ENCODE results near the gene SLC4A1. TPM values are rescaled to one million over a fixed set of nuclear protein-coding genes. Genes with fewer than 3 reads are reported as not detected.

The SLC4A1 gene
- total RNA-seq, 1 donor, result not detected

- Histone ChIP-seq H3K36me3 (ENCODE audit: insufficient read depth, low read length) (no peaks in the 10 kb centered on the region), H4K20me1 (ENCODE audit: insufficient read depth, low read length) (no peaks in the 10 kb centered on the region), H3K79me2 (ENCODE audit: insufficient read depth, low read length) (no peaks in the 10 kb centered on the region), H2AFZ (ENCODE audit: low read length) (no peak overlapping the region), H3K4me3 (ENCODE audit: insufficient read depth, low read length) (no peak overlapping the region), H3K27me3 (ENCODE audit: insufficient read depth, low read length) (peaks cover 22% of the 10 kb centered on the region), H3K4me2 (ENCODE audit: insufficient read depth, low read length) (no peak overlapping the region), H3K4me1 (ENCODE audit: insufficient read depth, low read length) (no peaks in the 10 kb centered on the region), H3K9me3 (ENCODE audit: low read depth, low read length) (no peaks in the 10 kb centered on the region), H3K27ac (ENCODE audit: low read depth, low read length) (no peak overlapping the region)
- TF ChIP-seq, protein P1, sequence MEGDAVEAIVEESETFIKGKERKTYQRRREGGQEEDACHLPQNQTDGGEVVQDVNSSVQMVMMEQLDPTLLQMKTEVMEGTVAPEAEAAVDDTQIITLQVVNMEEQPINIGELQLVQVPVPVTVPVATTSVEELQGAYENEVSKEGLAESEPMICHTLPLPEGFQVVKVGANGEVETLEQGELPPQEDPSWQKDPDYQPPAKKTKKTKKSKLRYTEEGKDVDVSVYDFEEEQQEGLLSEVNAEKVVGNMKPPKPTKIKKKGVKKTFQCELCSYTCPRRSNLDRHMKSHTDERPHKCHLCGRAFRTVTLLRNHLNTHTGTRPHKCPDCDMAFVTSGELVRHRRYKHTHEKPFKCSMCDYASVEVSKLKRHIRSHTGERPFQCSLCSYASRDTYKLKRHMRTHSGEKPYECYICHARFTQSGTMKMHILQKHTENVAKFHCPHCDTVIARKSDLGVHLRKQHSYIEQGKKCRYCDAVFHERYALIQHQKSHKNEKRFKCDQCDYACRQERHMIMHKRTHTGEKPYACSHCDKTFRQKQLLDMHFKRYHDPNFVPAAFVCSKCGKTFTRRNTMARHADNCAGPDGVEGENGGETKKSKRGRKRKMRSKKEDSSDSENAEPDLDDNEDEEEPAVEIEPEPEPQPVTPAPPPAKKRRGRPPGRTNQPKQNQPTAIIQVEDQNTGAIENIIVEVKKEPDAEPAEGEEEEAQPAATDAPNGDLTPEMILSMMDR (IDR thresholded peaks at IDR 0.05; ENCODE audit: extremely low read depth, low read depth, low read length), result no peak
- peak; percentile 72 for DNase-seq (ENCODE audit: insufficient read length, low spot score, missing footprints)
Measured at GRCh38 chr17:44309472-44309871, 41.5 kb upstream of the SLC4A1 start.

DNA sequence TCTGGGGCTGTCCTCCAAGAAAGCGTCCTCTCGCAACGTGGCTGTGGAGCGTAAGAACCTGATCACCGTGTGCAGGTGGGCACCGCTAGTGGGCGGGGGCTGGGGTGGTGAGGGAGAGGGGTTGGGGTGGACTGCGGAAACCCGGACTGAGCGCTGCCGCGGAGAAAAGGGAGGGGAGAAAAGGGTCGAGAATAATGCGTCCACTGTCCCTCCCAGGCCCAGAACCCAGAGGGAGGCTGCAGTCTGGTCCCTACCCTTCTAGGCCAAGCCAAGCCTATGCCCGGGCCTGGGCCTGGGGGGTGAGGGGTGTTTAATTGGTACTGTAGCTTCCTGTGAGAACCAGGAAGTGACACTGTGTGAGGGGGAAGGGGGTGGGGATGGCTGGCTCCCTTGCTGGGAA lies 40.9 kb upstream of the SLC4A1 start:
- Histone ChIP-seq H3K27me3 (ENCODE audit: insufficient read depth, low read length) (peaks cover 16% of the 10 kb centered on the region), H3K27ac (ENCODE audit: low read depth, low read length) (no peak overlapping the region), H3K4me1 (ENCODE audit: insufficient read depth, low read length) (no peaks in the 10 kb centered on the region), H3K36me3 (ENCODE audit: insufficient read depth, low read length) (no peaks in the 10 kb centered on the region), H3K4me2 (ENCODE audit: insufficient read depth, low read length) (no peak overlapping the region), H4K20me1 (ENCODE audit: insufficient read depth, low read length) (no peaks in the 10 kb centered on the region), H3K9me3 (ENCODE audit: low read depth, low read length) (no peaks in the 10 kb centered on the region), H3K79me2 (ENCODE audit: insufficient read depth, low read length) (no peaks in the 10 kb centered on the region), H3K4me3 (ENCODE audit: insufficient read depth, low read length) (no peak overlapping the region), H2AFZ (ENCODE audit: low read length) (no peak overlapping the region)
- TF ChIP-seq, protein P1 (IDR thresholded peaks at IDR 0.05; ENCODE audit: extremely low read depth, low read depth, low read length), result no peak
- peak; percentile 42 for DNase-seq (ENCODE audit: insufficient read length, low spot score, missing footprints)

DNA sequence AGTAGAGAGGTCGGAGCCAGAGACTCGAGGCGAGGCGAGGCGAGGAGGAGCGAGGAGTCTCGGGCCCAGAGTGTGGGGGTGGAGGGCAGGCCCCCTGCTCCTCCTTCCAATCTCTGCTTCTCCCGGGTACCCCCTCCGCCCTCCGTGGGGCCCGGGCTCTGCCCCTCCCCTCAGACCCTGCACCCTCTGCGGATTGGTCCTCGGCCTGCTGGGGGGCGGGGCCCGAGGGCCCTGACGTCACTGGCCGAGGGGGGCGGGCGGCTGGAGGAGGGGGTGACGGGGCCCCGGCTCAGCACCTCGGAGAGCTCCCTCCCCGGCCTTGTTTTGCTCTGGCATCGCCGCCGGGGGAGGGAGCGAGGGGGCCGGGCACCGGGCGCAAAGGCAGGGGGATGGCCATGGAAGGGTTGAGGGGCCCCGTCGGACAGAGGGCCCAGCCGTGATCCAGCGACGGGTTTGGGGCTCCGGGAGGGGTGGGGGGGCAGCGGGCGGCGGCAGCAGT lies 40.4 kb upstream of the SLC4A1 start, which contains the start of gene RUNDC3A:
Gene RUNDC3A, plus strand, starts transcription at position 282 of the 499 bp plus-strand sequence. CDS start 232 bp downstream, outside the sequence.
- H4K20me1 ChIP-seq (ENCODE audit: insufficient read depth, low read length), result no peaks in the 10 kb centered on the region
- H3K36me3 ChIP-seq (ENCODE audit: insufficient read depth, low read length), result no peaks in the 10 kb centered on the region
- H3K27me3 ChIP-seq (ENCODE audit: insufficient read depth, low read length), result peaks cover 14% of the 10 kb centered on the region
- H3K4me3 ChIP-seq (ENCODE audit: insufficient read depth, low read length), result peak within 1 kb of the TSS; percentile 56
- H2AFZ ChIP-seq (ENCODE audit: low read length), result no peak within 1 kb of the TSS
- peak within 1 kb of the TSS; percentile 73 for H3K4me2 ChIP-seq (ENCODE audit: insufficient read depth, low read length)
- H3K27ac ChIP-seq (ENCODE audit: low read depth, low read length), result no peak within 1 kb of the TSS
- DNase-seq (ENCODE audit: insufficient read length, low spot score, missing footprints), result peak; percentile 100
- no peaks in the 10 kb centered on the region for H3K9me3 ChIP-seq (ENCODE audit: low read depth, low read length)
- H3K79me2 ChIP-seq (ENCODE audit: insufficient read depth, low read length), result no peaks in the 10 kb centered on the region
- TF ChIP-seq, protein P1 (IDR thresholded peaks at IDR 0.05; ENCODE audit: extremely low read depth, low read depth, low read length), result no peak
- H3K4me1 ChIP-seq (ENCODE audit: insufficient read depth, low read length), result no peaks in the 10 kb centered on the region

- Histone ChIP-seq H2AFZ (ENCODE audit: low read length) (no peak overlapping the region), H3K79me2 (ENCODE audit: insufficient read depth, low read length) (no peaks in the 10 kb centered on the region), H3K4me3 (ENCODE audit: insufficient read depth, low read length) (no peak overlapping the region), H3K4me1 (ENCODE audit: insufficient read depth, low read length) (no peaks in the 10 kb centered on the region), H4K20me1 (ENCODE audit: insufficient read depth, low read length) (no peaks in the 10 kb centered on the region), H3K9me3 (ENCODE audit: low read depth, low read length) (no peaks in the 10 kb centered on the region), H3K27ac (ENCODE audit: low read depth, low read length) (no peak overlapping the region), H3K4me2 (ENCODE audit: insufficient read depth, low read length) (no peak overlapping the region), H3K27me3 (ENCODE audit: insufficient read depth, low read length) (peaks cover 11% of the 10 kb centered on the region), H3K36me3 (ENCODE audit: insufficient read depth, low read length) (no peaks in the 10 kb centered on the region)
- DNase-seq (ENCODE audit: insufficient read length, low spot score, missing footprints), result peak; percentile 95
- TF ChIP-seq, protein P1 (IDR thresholded peaks at IDR 0.05; ENCODE audit: extremely low read depth, low read depth, low read length), result no peak
Measured at GRCh38 chr17:44307387-44308186, 39.7 kb upstream of the SLC4A1 start.
